GM10847 (cell line): ENCODE results near the gene POTEG.
"Not testable (repeated sequence)": the region's sequence is repeated elsewhere in the genome, so short reads cannot be mapped to it uniquely, and the experiment has no call there.

Experiments
- POLR2A ChIP-seq: IDR thresholded peaks from 2 replicates; pipeline ENCODE4 v1.6.1; 2011; ENCODE audit not compliant: insufficient read length; ENCODE audit errors: extremely low read depth

Gene POTEG

GRCh38 chr14:19434241-19434640 lies at the start of gene POTEG:
Gene POTEG, minus strand, starts transcription at chr14:19434341. Its CDS starts 52 bp downstream, at chr14:19434289.
- not testable (repeated sequence) for TF ChIP-seq POLR2A
